K562 (cell line): ENCODE measurements around the gene PPIL6. TPM values are rescaled to one million over a fixed set of nuclear protein-coding genes. Genes with fewer than 3 reads are reported as not detected.
A peak's percentile ranks its signal among the peaks of the same experiment; 100 is the strongest.

Experiments
- BDP1 ChIP-seq: IDR thresholded peaks from 3 replicates; pipeline ENCODE4 v1.6.1; 2011; ENCODE audit not compliant: insufficient read length, insufficient read depth
- CREBBP ChIP-seq: IDR thresholded peaks from one replicate; pipeline ENCODE4 v1.6.1; 2012; ENCODE audit warnings: low read depth, mild to moderate bottlenecking, control low read depth, inconsistent platforms, low read length
- EP400 ChIP-seq: fragments of 450-650 bp; IDR thresholded peaks from 2 replicates; pipeline ENCODE4 v1.6.1; 2017; ENCODE audit warnings: antibody characterized with exemption, mild to moderate bottlenecking, moderate library complexity
- ESRRA ChIP-seq: fragments of 450-650 bp; IDR thresholded peaks from 2 replicates; pipeline ENCODE4 v1.6.1; 2014; ENCODE audit warnings: low read depth, mild to moderate bottlenecking, moderate library complexity, borderline replicate concordance
- HDAC1 ChIP-seq, 2 experiments: fragments of 450-650 bp; IDR thresholded peaks; 2 replicates each; pipeline ENCODE4 v1.6.1; 2016 to 2017; ENCODE audit warnings: inconsistent platforms in 1 of 2, mild to moderate bottlenecking in 1 of 2, moderate library complexity in 1 of 2
- KDM2B ChIP-seq: fragments of 250-450 bp; sonication (Bioruptor Pico); IDR thresholded peaks from 2 replicates; pipeline ENCODE4 v1.8.0; 2021; ENCODE audit warnings: mild to moderate bottlenecking, moderate library complexity
- MBD2 ChIP-seq: sonication (generic); IDR thresholded peaks from 2 replicates; pipeline ENCODE4 v1.6.1; 2016; ENCODE audit warnings: low read depth, borderline replicate concordance
- NELFE ChIP-seq: IDR thresholded peaks from 2 replicates; pipeline ENCODE4 v1.6.1; 2011; ENCODE audit warnings: mild to moderate bottlenecking; ENCODE audit not compliant: insufficient read depth, insufficient read length
- NR1H2 ChIP-seq: sonication (generic); formaldehyde crosslinking; IDR thresholded peaks from 2 replicates; pipeline ENCODE4 v1.4.0; 2020; ENCODE audit warnings: mild to moderate bottlenecking, missing genetic modification reagents
- NUFIP1 ChIP-seq: fragments of 450-650 bp; IDR thresholded peaks from 2 replicates; pipeline ENCODE4 v1.6.1; 2018; ENCODE audit not compliant: partially characterized antibody
- PCBP1 ChIP-seq: fragments of 200-400 bp; formaldehyde crosslinking; IDR thresholded peaks from 2 replicates; pipeline ENCODE4 v1.6.1; 2018; ENCODE audit warnings: mild to moderate bottlenecking, low read depth, low read length; ENCODE audit not compliant: poor library complexity, severe bottlenecking
- PML ChIP-seq: IDR thresholded peaks from 2 replicates; pipeline ENCODE4 v1.6.1; 2012; ENCODE audit warnings: low read length, inconsistent platforms
- RBFOX2 ChIP-seq: fragments of 200-400 bp; formaldehyde crosslinking; IDR thresholded peaks from 2 replicates; pipeline ENCODE4 v1.6.1; 2017; ENCODE audit warnings: low read depth, mild to moderate bottlenecking, low read length, moderate library complexity
- RNF219 ChIP-seq: fragments of 250-450 bp; sonication (Bioruptor Pico); IDR thresholded peaks from 2 replicates; pipeline ENCODE4 v1.5.0; 2022; ENCODE audit warnings: mild to moderate bottlenecking
- SUPT5H ChIP-seq: fragments of 450-650 bp; IDR thresholded peaks from 2 replicates; pipeline ENCODE4 v1.6.1; 2016
- TEAD1 ChIP-seq, 2 experiments: fragments of 450-650 bp in 1 of 2; sonication (generic) in 1 of 2; formaldehyde crosslinking; IDR thresholded peaks; 2 replicates each; pipeline versions ENCODE4 v1.4.0 to v1.8.0; 2020 to 2022; ENCODE audit warnings: mild to moderate bottlenecking in 2 of 2, missing genetic modification reagents in 1 of 2
- USF2 ChIP-seq: sonication (generic); formaldehyde crosslinking; IDR thresholded peaks from 2 replicates; pipeline ENCODE4 v1.5.0; 2020; ENCODE audit warnings: missing genetic modification reagents
- ZC3H8 ChIP-seq: fragments of 450-650 bp; IDR thresholded peaks from 2 replicates; pipeline ENCODE4 v1.6.1; 2017
- ZEB2 ChIP-seq: fragments of 450-650 bp; IDR thresholded peaks from 2 replicates; pipeline ENCODE4 v1.6.1; 2016
- ZNF165 ChIP-seq: fragments of 250-450 bp; sonication (Bioruptor Pico); IDR thresholded peaks from 2 replicates; pipeline ENCODE4 v1.4.0; 2020; ENCODE audit warnings: borderline replicate concordance
- ZNF740 ChIP-seq, 3 experiments: fragments of 200-800 bp in 1 of 3; sonication (Bioruptor generic) in 1 of 3; sonication (generic) in 1 of 3; formaldehyde crosslinking in 1 of 3; IDR thresholded peaks; 2 replicates each; pipeline versions ENCODE4 v1.6.1 to v1.8.0; 2016 to 2022; ENCODE audit warnings: mild to moderate bottlenecking in 2 of 3, missing compliant biosample characterization in 2 of 3, missing genetic modification characterization in 2 of 3, missing genetic modification reagents in 1 of 3
- ZNF77 ChIP-seq: fragments of 250-450 bp; sonication (Bioruptor Pico); IDR thresholded peaks from 2 replicates; pipeline ENCODE4 v1.5.0; 2020
- polyA plus RNA-seq, 8 experiments: library from polyadenylated mRNA; depleted of rRNA in 4 of 8; stranded (reverse) in 5 of 8; unstranded in 3 of 8; fragments of >200 nt; fragmentation: Nextera tagmentation in 2 of 8; fragmentation: Illumina TruSeq in 1 of 8; extraction: Ambion mirVana in 2 of 8; extraction: Trizol in 1 of 8; gene quantifications; 2 replicates each; pipeline versions ENCODE4 v1.2.1 to v1.2.3, GENCODE V29; 2011 to 2014; ENCODE audit warnings: inconsistent platforms in 1 of 8, missing spikeins in 1 of 8
- total RNA-seq, 7 experiments: library from RNA; depleted of rRNA in 6 of 7; stranded (reverse); fragments of >200 nt in 6 of 7; fragmentation: Illumina TruSeq in 2 of 7; extraction: Trizol in 2 of 7; gene quantifications; 2 replicates each; pipeline versions ENCODE4 v1.2.1 to v1.2.3, GENCODE V29; 2011 to 2021; ENCODE audit warnings: low replicate concordance in 1 of 7

The PPIL6 gene
- total and polyA plus RNA-seq, 9 of the 15 experiments (the other 6 are each of a cell fraction or from before 2014, with no cell fraction given), result 0.03 to 0.98 (median 0.41) TPM; not detected in 1

- TF ChIP-seq RNF219, result no peak
- no peak for TF ChIP-seq ZNF77 (CRISPR knock-in tag)
- no peak for TF ChIP-seq ZNF165 (CRISPR knock-in tag)
- TF ChIP-seq ZNF740 (CRISPR knock-in tag; IDR thresholded peaks at IDR 0.05), result no peak
- TF ChIP-seq ZNF740 (tag; IDR thresholded peaks at IDR 0.05), result no peak
- TF ChIP-seq EP400, result no peak
- TF ChIP-seq TEAD1 (CRISPR knock-in tag; IDR thresholded peaks at IDR 0.05), result no peak
- TF ChIP-seq ESRRA, result peak; percentile 64; the same call in 1 of the 2 replicates
- TF ChIP-seq HDAC1 (IDR thresholded peaks at IDR 0.05), result 0 out of 4 replicates have a peak, but pooled peaks of 1 of the 2 experiments have one; percentile 33
- TF ChIP-seq PCBP1, result no peak
- TF ChIP-seq ZEB2, result peak; percentile 43; the same call in 1 of the 2 replicates
- 0 out of 2 replicates have a peak, but pooled peaks have one; percentile 6 for TF ChIP-seq USF2 (CRISPR knock-in tag)
- TF ChIP-seq PML, result no peak
- no peak for TF ChIP-seq SUPT5H
- no peak for TF ChIP-seq NUFIP1
- TF ChIP-seq RBFOX2, result no peak
- TF ChIP-seq KDM2B (CRISPR knock-in tag), result no peak
- no peak for TF ChIP-seq MBD2
- TF ChIP-seq BDP1, result no peak
- TF ChIP-seq NELFE, result no peak
- no peak for TF ChIP-seq NR1H2 (CRISPR knock-in tag)
- no peak for TF ChIP-seq CREBBP
- no peak for TF ChIP-seq ZC3H8
Observed at GRCh38 chr6:109351231-109352130, 88.9 kb downstream of the PPIL6 start (continued).
